ENCODE measurements around the gene ETV6. TPM values are rescaled to one million over a fixed set of nuclear protein-coding genes. Genes with fewer than 3 reads are reported as not detected.
A peak's percentile ranks its signal among the peaks of the same experiment; 100 is the strongest.

Gene ETV6
- total RNA-seq, 6 donors from 2014 or later, result 22.2 to 93.2 (median 37.5) TPM

- no peaks in the 10 kb centered on the region for H3K36me3 ChIP-seq
- ATAC-seq (ENCODE audit: low FRiP score in 2 of 2) (no peak), DNase-seq (no peak)
- WGBS, 2 donors, result 81 to 85% methylated on average over 5 of the region's 5 CpGs
- no peak for TF ChIP-seq POLR2A (IDR thresholded peaks at IDR 0.05)
- TF ChIP-seq EP300 (IDR thresholded peaks at IDR 0.05), result no peak
- TF ChIP-seq POLR2AphosphoS5 (IDR thresholded peaks at IDR 0.05), result no peak
- TF ChIP-seq, protein P1, sequence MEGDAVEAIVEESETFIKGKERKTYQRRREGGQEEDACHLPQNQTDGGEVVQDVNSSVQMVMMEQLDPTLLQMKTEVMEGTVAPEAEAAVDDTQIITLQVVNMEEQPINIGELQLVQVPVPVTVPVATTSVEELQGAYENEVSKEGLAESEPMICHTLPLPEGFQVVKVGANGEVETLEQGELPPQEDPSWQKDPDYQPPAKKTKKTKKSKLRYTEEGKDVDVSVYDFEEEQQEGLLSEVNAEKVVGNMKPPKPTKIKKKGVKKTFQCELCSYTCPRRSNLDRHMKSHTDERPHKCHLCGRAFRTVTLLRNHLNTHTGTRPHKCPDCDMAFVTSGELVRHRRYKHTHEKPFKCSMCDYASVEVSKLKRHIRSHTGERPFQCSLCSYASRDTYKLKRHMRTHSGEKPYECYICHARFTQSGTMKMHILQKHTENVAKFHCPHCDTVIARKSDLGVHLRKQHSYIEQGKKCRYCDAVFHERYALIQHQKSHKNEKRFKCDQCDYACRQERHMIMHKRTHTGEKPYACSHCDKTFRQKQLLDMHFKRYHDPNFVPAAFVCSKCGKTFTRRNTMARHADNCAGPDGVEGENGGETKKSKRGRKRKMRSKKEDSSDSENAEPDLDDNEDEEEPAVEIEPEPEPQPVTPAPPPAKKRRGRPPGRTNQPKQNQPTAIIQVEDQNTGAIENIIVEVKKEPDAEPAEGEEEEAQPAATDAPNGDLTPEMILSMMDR (IDR thresholded peaks at IDR 0.05), result no peak
- H3K27ac ChIP-seq, result no peak overlapping the region
- peaks cover 7 to 25% (median 14%) of the 10 kb centered on the region in 4 donors for H3K4me1 ChIP-seq
- no peaks in the 10 kb centered on the region for H3K27me3 ChIP-seq
- no peaks in the 10 kb centered on the region for H3K9me3 ChIP-seq
- H3K4me3 ChIP-seq, result no peak overlapping the region
Measured at GRCh38 chr12:11786638-11787365, 137.3 kb downstream of the ETV6 start.

DNA sequence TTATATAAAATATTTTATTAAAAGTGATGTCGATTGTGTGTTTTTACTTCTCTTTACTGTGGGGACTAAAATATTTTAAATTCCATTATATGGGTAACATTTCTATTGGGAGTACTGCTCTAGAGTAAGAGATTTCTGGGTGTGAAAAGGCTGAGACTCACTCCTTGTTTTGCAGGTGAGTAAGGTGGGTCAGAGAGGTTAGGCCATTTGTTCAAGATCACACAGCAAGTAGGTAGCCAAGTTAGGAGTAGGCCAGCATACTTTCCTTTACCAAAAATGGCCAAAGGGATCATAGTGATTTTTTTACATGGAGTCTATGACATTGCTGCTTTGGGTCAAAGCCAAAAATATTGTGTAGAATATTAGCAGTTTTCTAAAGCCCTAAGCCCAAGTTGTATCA is 138.0 kb downstream of the ETV6 start:
- no peaks in the 10 kb centered on the region for H3K36me3 ChIP-seq
- no peaks in the 10 kb centered on the region for H3K9me3 ChIP-seq
- no peaks in the 10 kb centered on the region for H3K27me3 ChIP-seq
- ATAC-seq (ENCODE audit: low FRiP score in 2 of 2) (no peak), DNase-seq (no peak)
- H3K4me3 ChIP-seq, result no peak overlapping the region
- TF ChIP-seq, protein P1 (IDR thresholded peaks at IDR 0.05), result no peak
- TF ChIP-seq POLR2A (IDR thresholded peaks at IDR 0.05), result no peak
- TF ChIP-seq EP300 (IDR thresholded peaks at IDR 0.05), result no peak
- no peak for TF ChIP-seq POLR2AphosphoS5 (IDR thresholded peaks at IDR 0.05)
- WGBS, 2 donors, result 93 to 95% methylated on average over 1 of the region's 1 CpG
- H3K27ac ChIP-seq, result no peak overlapping the region
- H3K4me1 ChIP-seq, result peaks cover 7 to 25% (median 14%) of the 10 kb centered on the region in 4 donors

DNA sequence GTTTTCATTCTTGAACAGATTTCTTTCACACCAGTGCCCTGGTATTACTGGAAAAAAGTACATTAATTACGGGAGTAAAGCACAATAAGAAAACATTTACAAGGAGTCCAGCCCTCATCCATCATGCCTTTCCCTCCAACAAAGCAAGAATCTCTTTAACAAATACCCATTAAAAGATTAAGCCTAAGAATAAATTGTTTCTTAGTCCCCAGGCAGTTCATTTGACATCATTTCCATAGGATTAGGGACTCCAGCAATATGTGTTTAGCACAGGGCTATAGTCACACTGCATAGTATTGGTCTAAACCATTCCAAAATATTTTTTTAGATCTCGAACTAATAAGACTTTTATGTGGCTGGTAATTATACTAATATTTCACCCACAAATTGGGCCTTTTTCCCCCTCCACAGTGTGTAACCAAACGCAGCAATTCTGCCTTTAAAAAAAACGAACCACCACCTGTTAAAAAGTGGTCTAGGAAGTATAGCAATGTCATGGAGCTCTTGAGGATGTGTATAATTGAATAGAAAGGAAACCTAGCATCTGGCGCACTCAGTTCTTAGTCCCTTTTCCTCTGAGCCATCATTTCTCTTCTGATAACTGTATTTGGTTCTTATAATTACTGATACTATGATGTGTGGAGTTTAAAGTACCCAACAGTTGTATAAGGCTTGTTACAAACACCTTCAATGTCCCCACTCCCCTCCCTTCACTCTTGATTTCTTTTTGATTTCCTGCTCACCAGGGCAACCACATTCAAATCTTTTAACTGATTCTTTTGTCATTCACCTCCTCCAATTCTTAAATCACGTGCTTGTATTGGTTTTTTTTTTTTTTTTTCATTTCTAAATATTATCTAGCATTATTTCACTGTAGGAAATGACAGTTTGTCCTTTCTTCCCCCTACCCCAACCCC is 138.7 kb downstream of the ETV6 start:
- no peak for DNase-seq
- no peak for ATAC-seq (ENCODE audit: low FRiP score in 2 of 2)
- TF ChIP-seq, protein P1 (IDR thresholded peaks at IDR 0.05), result no peak
- TF ChIP-seq EP300 (IDR thresholded peaks at IDR 0.05) (no peak), POLR2A (IDR thresholded peaks at IDR 0.05) (no peak), POLR2AphosphoS5 (IDR thresholded peaks at IDR 0.05) (no peak)
- H3K4me3 ChIP-seq, result no peak overlapping the region
- H3K27ac ChIP-seq, result peak overlapping the region in 1 of 4 donors; percentile 34
- peaks cover 7 to 25% (median 14%) of the 10 kb centered on the region in 4 donors for H3K4me1 ChIP-seq
- no peaks in the 10 kb centered on the region for H3K9me3 ChIP-seq
- H3K36me3 ChIP-seq, result no peaks in the 10 kb centered on the region
- 70 to 73% methylated on average over 6 of the region's 6 CpGs for WGBS, 2 donors
- H3K27me3 ChIP-seq, result no peaks in the 10 kb centered on the region

DNA sequence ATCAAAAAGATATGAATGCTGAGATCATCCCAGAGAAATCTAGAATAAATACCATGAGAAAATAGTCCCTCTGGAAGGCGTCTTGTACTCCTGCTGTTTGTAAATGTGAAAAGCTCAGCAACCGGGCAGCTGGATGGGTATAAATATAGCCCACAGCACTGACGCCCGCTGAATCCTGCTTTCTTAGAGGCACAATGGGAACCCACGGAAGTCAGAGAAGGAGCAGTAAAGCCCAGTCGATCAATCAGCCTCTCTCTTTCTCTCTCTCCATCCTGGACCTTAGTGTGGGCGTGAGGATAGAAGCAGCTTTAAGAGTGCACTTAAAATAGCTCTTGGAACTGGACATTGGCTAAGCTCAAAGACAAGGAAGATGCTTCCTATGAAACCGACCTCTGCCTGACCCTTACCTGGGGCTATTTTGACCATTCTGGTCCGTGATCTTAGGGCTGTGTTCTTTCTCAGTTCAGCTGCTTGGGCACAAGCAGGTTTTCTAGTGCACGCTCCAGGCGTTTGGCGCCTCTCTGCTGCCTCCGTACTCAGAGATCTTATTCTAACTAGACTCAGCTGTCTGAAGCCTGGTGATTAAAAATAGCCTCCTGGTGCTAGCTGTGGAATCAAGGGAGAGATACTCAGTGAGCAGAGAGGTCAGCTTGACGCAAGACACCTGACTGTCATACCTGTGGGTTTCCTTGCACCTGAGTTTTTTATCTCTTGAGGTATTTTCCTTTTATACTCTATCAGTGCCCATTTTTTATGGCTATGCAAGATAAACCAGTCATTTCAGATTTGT is 144.6 kb downstream of the ETV6 start:
- H3K4me3 ChIP-seq, result no peak overlapping the region
- DNase-seq (no peak), ATAC-seq (ENCODE audit: low FRiP score in 2 of 2) (no peak)
- H3K4me1 ChIP-seq, result peaks cover 32 to 42% (median 38%) of the 10 kb centered on the region in 4 donors
- 74% methylated on average over 14 of the region's 14 CpGs for WGBS, 2 donors
- no peaks in the 10 kb centered on the region for H3K9me3 ChIP-seq
- no peaks in the 10 kb centered on the region for H3K36me3 ChIP-seq
- TF ChIP-seq EP300 (IDR thresholded peaks at IDR 0.05), result no peak
- TF ChIP-seq, protein P1 (IDR thresholded peaks at IDR 0.05), result no peak
- no peak for TF ChIP-seq POLR2A (IDR thresholded peaks at IDR 0.05)
- no peak for TF ChIP-seq POLR2AphosphoS5 (IDR thresholded peaks at IDR 0.05)
- H3K27me3 ChIP-seq, result no peaks in the 10 kb centered on the region
- peak overlapping the region in 2 of 4 donors; percentile 6 to 37 for H3K27ac ChIP-seq

Data from upper lobe of left lung (tissue), 6 donors.